ENCODE results near the gene SOX5.
"Not testable (repeated sequence)": the region's sequence is repeated elsewhere in the genome, so short reads cannot be mapped to it uniquely, and the experiment has no call there.

Gene SOX5

GRCh38 chr12:23542187-23542586, 407.3 kb downstream of the SOX5 start:
- DNase-seq (ENCODE audit: low read depth) = no peak

- no peak for DNase-seq (ENCODE audit: low read depth)
Measured at GRCh38 chr12:23540572-23540971, 408.9 kb downstream of the SOX5 start.

- DNase-seq (ENCODE audit: low read depth) = no peak
Measured at GRCh38 chr12:23536293-23536692, 413.2 kb downstream of the SOX5 start.

- no peak for DNase-seq (ENCODE audit: low read depth)
Measured at GRCh38 chr12:23535441-23535840, 414.0 kb downstream of the SOX5 start.

- no peak for DNase-seq (ENCODE audit: low read depth)
Measured at GRCh38 chr12:23534196-23534595, 415.3 kb downstream of the SOX5 start.

- DNase-seq (ENCODE audit: low read depth) = no peak
Measured at GRCh38 chr12:23533699-23534098, 415.8 kb downstream of the SOX5 start.

- no peak for DNase-seq (ENCODE audit: low read depth)
Measured at GRCh38 chr12:23533265-23533664, 416.2 kb downstream of the SOX5 start.

GRCh38 chr12:23528316-23528715, 421.2 kb downstream of the SOX5 start:
- DNase-seq (ENCODE audit: low read depth) = no peak

- DNase-seq (ENCODE audit: low read depth) = no peak
Measured at GRCh38 chr12:23525450-23526072, 423.9 kb downstream of the SOX5 start.

GRCh38 chr12:23523339-23523738, 426.1 kb downstream of the SOX5 start:
- no peak for DNase-seq (ENCODE audit: low read depth)

GRCh38 chr12:23519444-23519843, 430.0 kb downstream of the SOX5 start:
- not testable (repeated sequence) for DNase-seq (ENCODE audit: low read depth)

GRCh38 chr12:23515785-23516184, 433.7 kb downstream of the SOX5 start:
- not testable (repeated sequence) for DNase-seq (ENCODE audit: low read depth)

- DNase-seq (ENCODE audit: low read depth) = no peak
Measured at GRCh38 chr12:23510484-23510883, 439.0 kb downstream of the SOX5 start.

- not testable (repeated sequence) for DNase-seq (ENCODE audit: low read depth)
Measured at GRCh38 chr12:23509832-23510231, 439.6 kb downstream of the SOX5 start.

GRCh38 chr12:23507785-23508184, 441.7 kb downstream of the SOX5 start:
- DNase-seq (ENCODE audit: low read depth) = not testable (repeated sequence)

- not testable (repeated sequence) for DNase-seq (ENCODE audit: low read depth)
Measured at GRCh38 chr12:23505736-23506135, 443.7 kb downstream of the SOX5 start.

- no peak for DNase-seq (ENCODE audit: low read depth)
Measured at GRCh38 chr12:23504641-23505399, 444.6 kb downstream of the SOX5 start.

- DNase-seq (ENCODE audit: low read depth) = no peak
Measured at GRCh38 chr12:23504043-23504442, 445.4 kb downstream of the SOX5 start.

- no peak for DNase-seq (ENCODE audit: low read depth)
Measured at GRCh38 chr12:23503544-23503943, 445.9 kb downstream of the SOX5 start.

GRCh38 chr12:23502259-23502658, 447.2 kb downstream of the SOX5 start:
- DNase-seq (ENCODE audit: low read depth) = no peak

- DNase-seq (ENCODE audit: low read depth) = no peak
Measured at GRCh38 chr12:23495472-23495871, 454.0 kb downstream of the SOX5 start.

- DNase-seq (ENCODE audit: low read depth) = no peak
Measured at GRCh38 chr12:23493672-23494071, 455.8 kb downstream of the SOX5 start.

GRCh38 chr12:23491029-23491428, 458.4 kb downstream of the SOX5 start:
- not testable (repeated sequence) for DNase-seq (ENCODE audit: low read depth)

- no peak for DNase-seq (ENCODE audit: low read depth)
Measured at GRCh38 chr12:23488130-23488529, 461.3 kb downstream of the SOX5 start.

Data from activated T-helper 1 cell treated with Interleukin-2 at 50 U/mL for 16 hours (primary cell).